ENCODE measurements around the gene MST1.
"Not testable (repeated sequence)": the region's sequence is repeated elsewhere in the genome, so short reads cannot be mapped to it uniquely, and the experiment has no call there.

The MST1 gene

DNA sequence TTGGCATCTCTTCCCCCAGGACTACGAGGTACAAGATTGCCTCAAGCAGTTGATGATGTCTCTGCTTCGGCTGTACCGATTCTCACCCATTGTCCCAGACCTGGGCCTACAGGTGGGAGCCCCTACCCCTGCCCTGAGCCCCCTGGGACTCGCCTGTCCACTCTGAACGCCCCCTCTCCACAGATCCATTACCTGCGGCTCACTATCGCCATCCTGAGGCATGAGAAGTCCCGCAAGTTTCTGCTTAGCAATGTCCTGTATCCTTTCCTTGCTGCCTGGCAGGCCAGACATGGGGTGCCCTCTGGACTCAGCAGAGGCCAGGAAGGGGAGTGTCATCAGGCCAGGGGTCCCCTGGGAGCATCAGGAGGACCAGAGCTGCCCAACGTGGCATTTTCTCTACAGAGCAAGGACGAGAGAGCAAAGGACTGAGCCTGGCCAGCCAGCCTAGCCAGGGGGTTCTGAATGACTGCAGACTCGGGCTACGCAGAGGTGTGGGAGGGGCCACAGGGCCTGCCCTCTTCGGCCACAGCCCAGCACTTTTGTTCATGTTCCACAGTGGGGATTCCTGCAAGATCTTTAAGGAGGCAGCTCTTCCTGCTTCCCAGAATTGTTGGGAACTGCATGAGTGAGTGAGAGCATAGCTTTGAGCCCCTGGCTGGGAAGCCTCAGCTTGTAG, 11.3 kb upstream of the MST1 start:
- no peak for DNase-seq

DNA sequence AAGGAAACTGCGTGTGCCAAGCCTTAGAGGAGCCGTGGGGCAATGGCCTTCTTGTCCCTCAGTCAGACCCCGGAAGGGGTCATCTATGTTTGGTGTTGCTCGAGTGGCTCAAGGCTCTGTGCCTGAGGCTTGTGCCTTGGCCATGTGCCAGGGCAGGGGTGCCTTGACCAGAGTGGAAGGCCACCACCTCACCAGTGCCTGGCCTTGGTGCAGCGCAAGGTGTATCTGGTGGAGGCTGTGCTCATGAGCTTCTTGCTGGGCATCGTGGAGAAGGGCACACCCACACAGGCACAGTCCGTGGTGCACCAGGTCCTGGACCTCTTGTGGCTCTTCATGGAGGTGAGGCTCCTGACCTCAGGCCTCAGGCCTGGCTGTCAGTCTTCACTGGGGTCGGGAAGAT, 10.7 kb upstream of the MST1 start:
- DNase-seq = no peak

DNA sequence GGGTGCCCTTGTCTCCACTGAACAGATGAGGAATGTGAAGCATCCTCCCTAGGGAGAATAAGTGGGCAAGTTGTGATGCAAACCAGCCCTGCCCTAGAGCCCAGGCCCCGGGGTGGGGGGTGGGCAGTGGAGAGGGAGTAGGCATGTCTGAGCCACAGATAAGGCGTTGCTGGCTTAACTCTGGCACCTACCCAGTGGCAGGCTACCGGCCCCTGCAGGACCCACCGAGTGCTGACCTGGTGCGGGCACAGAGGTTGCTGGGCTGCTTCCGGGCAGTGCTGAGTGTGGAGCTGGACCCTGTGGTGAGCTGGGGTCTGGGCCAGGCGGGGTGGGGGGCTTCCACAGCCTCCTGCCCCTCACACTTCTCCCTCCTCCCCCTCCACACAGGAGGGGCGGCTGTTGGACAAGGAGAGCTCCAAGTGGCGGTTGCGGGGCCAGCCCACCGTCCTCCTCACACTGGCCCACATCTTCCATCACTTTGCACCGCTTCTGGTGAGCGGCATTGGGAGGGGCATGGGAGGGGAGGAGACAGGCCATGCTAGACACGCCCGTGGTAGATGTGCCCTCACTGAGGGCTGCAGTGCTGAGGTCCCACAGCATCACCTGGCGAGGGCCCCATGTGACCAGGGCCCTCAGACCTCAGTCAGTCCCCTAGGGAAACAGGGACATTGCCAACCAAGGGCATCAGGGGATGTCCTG, 10.2 kb upstream of the MST1 start:
- DNase-seq = no peak

DNA sequence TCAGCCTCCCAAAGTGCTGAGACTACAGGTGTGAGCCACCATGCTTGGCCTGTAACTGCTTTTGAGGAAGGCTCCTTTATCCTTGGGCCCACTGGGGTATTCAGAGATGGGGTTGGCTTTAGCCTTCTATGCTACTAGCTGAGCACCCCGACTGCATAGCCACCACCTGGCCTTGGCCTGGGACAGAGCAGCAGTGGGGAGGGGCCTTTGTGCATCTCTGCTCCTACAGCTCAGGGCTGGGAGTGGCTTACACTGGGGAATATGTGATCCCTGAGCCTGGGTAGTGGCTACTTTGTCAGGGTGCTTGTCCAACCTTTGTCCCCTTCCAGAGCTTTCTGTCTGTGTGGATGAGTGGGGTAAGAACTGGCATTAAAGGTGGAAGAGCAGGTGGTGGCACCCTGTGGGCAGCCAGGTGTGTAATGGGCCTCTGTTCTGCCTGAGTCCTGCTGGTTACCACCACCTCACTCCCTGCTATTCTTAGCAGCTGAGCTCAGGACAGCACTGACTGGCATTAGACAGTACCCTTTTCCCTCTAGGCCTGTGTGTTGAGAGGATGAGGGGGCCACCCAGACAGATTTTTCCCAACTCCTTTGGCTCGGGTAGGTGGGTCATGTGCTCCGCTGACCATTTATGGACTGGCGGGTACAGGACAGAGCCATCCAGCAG, 6.2 kb upstream of the MST1 start:
- DNase-seq = not testable (repeated sequence)

DNA sequence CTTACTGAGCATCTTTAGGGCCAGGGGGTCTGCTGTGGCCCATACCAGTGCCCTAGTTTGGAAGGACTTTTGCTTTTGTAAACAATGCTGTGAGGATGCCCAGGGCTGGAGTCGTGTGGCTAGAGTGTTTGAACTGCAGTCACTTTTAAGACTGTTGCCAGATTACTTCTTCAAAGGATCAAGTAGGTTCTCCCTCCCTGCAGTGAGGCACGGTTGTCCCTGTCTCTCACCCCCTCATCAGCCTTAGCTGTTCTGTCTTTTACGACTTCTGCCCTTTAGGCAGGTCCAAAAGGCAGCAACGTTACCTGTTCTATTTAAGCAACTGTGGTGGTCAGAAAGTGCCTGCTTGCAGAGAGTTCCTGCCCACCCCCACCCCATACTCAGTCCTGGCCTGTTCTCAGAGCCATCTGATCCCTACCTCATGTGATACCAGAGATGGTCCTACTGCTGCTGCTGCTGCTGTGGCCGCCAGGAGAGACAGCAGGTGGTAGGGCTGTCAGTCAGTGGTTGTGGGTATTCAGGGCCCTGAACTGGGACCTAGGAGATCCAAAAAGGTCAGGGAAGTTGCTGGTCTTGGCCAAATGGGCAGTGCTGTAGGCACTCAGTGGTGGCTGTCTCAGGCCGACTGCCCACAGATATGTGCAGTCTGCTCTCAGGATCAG, 5.3 kb upstream of the MST1 start:
- DNase-seq = not testable (repeated sequence)

DNA sequence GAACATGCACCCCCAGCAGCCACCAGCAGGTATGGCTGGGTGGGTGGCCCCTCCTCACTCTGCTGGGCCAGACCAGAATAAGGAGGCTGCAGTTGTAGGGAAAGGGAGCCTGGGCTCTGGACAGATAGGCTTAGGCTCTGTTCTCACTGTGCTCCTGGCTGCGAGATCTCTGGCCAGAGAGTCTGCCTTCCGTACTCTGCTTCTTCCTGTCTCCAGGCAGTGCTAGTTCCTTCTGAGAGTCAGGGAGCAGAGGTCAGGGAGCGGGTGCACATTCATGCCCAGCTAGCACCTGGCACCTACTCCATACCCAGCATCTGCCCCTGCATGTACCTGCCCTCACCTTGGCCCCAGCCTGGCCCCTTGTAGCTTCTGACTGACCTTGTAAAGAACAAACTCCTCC, 2.2 kb upstream of the MST1 start:
- not testable (repeated sequence) for DNase-seq

DNA sequence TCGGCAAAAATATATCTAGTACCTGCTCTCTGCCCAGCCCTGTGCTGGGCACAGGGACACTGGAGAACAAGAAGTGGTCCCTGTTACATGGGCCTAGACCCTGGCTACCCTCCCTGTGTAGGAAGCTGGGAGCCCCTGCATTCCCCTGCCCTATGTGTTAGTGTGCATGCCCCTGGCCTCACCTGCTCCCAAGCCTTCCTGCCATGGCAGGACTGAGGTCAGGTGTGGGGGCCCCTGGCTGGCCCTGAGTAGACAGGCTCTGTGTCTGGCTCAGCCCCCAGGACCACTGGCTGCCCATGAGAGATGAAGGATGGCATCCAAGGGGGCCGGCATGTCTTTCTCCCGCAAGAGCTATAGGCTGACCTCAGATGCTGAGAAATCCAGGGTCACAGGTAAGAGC, 1.6 kb upstream of the MST1 start:
- DNase-seq = not testable (repeated sequence)

DNA sequence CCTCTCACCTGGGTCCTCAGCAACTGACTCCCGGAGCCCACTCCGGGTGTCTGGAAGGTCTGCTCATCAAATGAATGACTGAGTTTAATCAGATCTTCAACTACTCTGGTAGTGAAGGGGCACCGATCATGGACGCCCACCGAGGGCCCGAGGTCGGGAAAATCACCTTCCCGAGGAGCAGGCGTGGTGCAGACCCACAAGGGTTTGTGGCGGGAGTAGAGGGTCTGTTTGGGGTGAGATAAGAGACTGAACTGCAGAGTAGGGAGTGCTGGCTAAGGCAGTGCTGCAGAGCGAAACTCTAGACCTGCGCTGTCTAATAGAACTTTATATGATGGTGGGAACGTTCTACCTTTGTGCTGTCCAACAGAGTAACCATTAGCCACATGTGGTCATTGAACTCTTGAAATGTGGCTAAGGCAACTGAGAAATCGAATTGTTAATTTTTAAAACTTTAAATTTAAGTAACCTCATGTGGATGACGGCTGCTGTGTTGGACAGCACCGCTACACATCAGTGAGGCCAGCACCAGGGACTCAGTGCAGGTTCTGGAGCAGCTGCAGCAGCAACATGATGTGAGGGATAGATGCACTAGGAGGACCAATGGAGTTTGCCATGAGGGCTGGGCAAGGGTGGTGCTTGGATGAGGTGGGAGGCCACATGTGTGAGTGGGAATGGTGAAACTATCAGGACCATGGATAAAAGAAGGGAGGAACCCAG, 792 bp upstream of the MST1 start:
- not testable (repeated sequence) for DNase-seq

DNA sequence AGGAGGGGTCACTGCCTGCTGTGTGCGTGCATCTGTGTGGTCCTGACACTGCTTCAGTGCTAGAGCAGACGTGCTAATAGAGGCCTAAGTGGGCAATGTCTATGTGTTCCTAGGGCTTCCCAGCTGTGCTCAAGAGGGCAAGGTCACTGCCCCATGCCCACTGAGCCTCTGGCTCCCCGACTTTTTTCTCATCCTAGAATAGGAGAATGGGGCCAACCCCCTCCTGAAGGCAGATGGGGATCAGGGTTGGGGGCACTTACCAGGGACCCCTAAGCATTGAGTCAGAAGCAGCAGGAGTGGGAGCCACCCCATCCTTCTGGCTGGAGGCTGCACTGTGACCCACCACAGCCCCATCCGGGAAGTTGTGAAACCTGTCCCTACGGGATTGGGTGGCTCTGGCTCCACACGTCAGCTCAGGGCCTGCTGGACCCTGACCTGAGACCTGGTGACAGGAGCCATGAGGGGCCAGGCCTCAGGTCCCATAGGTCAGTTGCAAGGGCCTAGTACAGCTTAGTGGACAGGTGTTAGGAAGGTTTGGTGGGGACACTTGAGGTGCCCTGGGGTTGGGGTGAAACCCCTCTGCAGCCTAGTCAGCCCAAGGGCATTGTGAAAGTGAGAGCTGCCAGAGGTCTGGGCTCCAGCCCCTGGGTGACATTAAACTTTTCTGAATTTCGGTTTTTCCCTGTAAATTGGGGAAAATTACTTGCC, 782 bp downstream of the MST1 start:
- not testable (repeated sequence) for DNase-seq

DNA sequence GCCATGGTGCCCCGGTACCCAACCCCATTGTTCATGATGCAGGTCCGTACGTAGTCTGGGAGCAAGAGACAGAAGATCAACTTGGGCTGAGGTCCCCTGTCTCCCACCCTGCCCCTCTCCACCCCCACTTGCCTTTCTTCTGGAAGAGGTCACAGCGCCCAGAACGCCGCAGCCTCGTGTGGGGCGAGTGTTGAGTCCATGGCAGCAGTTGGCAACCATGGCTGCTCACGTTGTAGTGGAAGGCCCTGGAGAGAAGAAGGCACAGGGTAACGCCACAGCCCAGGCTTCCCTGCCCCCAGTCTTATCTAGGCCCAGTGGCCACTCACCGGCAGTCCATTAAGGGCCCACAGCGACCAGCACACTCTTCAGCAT, 1.9 kb downstream of the MST1 start:
- not testable (repeated sequence) for DNase-seq

DNA sequence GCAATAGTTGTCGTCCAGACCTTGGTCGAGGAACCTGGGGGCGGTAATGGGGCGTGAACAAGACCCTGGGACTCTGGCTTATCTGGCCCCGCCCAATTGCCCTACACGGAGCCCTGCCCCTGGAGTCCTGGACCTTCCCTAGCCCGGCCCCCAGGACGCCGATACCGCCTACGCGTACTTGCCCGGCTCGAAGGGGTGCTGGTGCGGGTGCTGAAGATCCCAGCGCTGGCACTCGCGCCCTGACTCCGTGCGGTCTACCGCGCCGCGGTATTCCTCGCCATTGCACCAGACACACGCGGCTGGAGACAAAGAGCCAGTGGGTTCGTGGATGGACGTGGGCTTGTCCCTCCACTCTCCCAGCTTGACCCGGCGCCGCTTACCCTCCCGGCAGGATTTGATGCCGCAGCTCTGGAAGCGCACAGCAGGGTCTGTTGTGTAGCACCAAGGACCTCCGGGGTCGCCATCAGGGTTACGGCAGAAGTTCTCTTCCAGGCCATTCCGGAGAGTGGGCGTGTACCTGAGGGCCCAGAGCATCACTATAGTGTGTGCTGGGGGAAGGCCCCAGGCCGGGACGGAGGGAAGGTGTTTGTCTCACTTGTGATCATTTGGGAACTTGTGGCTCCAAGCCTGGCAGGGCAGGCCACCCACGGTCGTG, 2.4 kb downstream of the MST1 start:
- DNase-seq = not testable (repeated sequence)

DNA sequence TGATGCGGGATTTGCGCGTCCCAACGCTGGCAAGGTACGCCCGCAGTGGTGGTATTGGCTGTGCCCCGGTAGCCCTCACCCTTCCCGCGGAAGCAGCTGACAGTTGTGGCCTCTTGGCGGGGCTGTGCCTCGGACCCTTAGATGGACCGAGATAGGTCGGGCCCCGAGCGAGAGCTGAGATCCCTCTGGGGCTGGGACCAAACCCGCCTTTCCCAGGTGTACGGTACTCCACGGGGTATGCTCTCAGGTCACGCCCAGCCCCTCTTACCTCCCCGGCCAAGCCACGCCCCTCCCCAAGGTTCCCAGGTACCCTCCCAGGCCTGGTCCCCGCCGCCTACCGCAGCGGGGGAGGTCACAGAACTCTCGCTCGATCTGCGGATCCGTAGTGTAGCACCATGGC, 2.9 kb downstream of the MST1 start:
- DNase-seq = not testable (repeated sequence)

DNA sequence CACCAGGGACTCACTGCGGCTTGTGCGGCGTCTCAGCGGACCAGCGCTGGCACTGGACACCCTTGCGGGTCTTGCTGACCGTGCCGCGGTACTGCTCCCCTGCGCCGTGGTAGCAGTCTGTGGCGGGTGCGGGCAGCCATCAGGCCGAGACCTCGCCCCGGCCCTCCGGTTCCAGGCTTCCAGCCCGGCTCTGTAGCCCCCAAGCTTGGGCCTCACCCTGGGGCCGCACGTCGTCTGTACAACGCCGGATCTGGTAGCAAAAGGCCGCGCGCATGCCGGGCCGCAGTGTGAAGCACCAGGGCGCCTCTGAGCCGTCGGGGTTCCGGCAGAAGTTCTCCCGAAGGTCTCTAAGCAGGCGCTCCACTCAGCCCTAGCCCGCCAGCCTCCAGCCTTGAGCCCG, 3.4 kb downstream of the MST1 start:
- not testable (repeated sequence) for DNase-seq

DNA sequence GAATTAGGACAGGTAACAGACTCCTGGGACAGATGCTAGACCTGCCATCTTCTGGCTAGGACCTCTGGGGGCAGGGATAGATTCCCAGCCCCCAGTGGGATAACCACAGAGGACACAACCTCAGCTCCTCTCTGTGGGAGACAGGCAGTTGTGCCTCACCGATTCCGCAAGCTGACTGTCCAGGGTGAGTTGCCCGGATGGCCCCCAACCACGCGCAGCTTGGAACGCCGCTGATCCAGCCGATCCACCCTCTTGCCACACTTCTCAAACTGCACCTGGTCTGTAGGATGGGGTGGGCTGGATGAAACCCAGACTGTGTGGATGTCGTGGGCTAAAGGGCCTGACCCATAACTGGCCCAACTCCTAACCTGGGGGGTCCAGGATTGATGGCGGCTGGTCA, 4.2 kb downstream of the MST1 start:
- DNase-seq = not testable (repeated sequence)

DNA sequence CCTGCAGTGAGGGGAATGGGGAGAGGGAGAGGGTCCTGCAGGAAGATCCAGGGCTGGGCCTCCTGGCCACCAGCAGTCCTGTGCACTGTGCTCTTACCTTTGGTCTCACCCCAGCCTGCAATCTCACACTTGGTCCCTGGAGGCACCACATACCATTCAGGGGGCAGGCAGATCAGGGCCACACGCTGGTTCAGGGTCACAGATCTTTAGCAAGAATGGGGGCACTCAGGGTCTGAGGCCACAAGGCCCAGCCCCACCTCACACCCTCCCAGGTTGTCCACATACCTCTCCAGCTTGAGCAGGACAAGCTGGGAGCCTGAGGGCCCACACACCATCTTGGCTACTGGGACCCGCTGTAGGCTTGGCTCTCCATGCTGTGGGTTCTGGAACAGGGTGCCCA, 4.8 kb downstream of the MST1 start:
- not testable (repeated sequence) for DNase-seq

DNA sequence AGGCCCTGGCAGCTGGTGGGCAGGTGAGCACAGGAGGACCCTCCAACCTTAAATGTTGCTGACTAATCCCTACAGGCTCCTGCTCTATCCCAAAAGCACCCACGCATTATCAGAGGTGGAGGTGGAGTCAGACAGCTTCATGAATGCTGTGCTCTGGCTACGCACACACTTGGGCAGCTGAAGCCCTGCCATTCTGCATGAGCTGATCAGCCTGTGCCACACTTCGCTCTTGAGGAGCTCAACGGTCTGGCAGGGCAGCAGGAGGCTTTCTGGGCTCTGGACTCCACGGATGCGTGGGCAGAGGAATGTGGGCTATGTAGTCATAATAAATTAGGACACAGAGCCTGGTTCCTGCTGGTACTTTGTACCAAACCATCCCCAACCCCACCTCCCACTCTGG, 6.1 kb downstream of the MST1 start:
- DNase-seq = no peak

DNA sequence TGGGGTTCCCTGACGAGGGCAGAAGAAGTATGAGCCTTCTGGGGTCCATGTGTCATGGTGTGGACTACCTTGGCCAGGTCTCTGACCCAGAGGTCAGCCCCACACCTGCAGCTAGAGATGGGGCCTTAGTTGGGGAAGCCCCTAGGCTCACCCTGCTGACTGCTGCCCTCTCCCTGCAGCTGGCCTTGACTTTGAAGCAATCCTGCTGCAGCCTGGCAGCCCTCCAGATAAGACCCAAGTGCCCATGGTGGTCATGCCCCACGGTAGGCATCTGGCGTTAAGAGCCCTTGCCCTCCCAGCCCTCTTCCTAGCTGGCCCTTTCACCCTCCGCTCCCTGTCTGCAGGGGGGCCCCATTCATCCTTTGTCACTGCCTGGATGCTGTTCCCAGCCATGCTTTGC, 7.7 kb downstream of the MST1 start:
- DNase-seq = no peak

DNA sequence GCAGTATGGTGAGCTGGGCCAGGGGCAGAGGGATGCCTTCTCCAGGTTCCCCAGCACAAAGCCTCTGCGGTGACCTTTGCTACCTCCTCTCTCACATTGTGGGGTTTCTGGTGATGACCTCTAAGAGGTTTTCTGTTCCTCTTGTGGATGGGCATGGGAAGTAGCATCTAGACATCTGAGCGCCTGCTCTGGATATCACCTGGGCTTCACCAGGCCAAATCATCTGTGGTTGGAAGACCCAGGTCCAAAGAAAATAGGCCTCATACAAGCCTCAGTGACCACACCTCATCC, 8.1 kb downstream of the MST1 start:
- DNase-seq = no peak

DNA sequence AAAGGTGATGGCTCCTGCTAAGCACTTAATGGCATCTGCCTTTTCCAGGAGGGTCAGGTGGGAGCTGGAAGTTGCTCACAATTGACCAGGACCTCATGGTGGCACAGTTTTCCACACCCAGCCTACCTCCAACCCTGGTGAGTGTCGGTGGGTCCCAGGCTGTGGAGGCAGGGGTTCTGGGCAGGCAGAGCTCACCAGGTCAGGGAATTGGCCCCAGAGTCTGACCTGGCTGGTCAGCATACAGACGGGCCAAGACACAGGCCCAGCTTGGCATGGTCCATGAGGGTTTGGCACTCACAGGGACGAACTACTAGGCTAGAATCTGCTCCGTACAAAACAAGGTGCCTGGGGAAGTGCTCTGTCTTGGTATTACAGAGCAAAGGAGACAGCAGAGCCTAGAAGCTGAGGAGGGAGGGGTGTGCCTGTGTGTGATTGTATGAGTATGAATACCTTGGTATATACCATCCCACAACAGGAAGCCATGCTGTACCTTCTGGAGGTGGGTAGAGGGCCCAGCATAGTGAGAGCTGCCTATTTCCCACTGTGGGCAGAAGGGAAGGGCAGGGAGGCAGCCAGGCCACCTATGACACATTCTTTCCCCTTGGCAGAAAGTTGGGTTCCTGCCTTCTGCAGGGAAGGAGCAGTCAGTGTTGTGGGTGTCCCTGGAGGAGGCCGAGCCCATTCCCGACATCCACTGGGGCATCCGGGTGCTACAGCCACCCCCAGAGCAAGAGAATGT, 8.6 kb downstream of the MST1 start:
- no peak for DNase-seq

DNA sequence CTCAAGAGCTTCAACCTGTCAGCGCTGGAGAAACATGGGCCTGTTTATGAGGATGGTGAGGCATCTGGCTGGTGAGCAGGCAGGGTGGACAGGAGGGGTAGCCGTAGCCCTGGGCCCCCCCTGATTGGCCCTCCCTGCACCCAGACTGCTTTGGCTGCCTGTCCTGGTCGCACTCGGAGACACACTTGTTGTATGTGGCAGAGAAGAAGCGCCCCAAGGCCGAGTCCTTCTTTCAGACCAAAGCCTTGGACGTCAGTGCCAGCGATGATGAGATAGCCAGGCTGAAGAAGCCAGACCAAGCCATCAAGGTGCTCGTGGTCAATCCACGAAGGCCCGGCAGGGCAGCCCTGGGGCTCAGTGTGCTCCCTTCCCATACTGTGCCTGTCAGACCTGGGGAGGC, 13.4 kb downstream of the MST1 start:
- no peak for DNase-seq

DNA sequence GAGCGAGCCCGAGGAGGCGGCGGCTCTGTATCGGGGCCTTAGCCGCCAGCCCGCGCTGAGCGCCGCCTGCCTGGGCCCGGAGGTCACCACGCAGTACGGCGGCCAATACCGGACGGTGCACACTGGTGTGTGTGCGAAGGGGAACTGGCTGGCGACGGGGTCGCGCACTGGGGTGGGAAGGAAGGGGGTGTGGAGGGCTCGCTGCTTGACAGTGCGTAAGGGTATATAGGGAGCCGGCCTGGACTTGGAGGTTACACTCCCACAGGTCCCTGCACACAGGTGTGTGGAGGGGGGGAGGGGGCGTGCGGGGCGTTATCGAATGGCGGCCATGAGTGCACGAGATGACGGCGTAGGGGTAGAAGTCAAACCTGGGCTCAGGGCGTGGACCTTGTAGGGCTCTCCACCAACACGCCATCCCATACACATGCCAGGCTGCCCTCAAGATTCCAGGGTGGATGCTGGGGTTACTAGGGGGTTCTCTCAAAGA, 14.7 kb downstream of the MST1 start:
- no peak for DNase-seq
